HCT116 (cell line): Measurements from ENCODE around the gene LRRK1.

Experiments
- CTCF ChIP-seq, 3 experiments: fragments of 200-600 bp in 1 of 3; sonication (generic) in 1 of 3; IDR thresholded peaks in 2 of 3; conservative IDR thresholded peaks in 1 of 3; 2 replicates each; pipeline ENCODE4 v1.5.1; 2012 to 2017; ENCODE audit warnings: low read depth in 2 of 3, low read length in 2 of 3, antibody characterized with exemption in 1 of 3, borderline replicate concordance in 1 of 3, control low read depth in 1 of 3, mild to moderate bottlenecking in 1 of 3, mixed read lengths in 1 of 3, mixed run types in 1 of 3, moderate library complexity in 1 of 3; ENCODE audit not compliant: insufficient read depth in 1 of 3
- EZH2 ChIP-seq: fragments of 200-600 bp; sonication (generic); IDR thresholded peaks from 2 replicates; pipeline ENCODE4 v1.6.1; 2017; ENCODE audit warnings: antibody characterized with exemption, mixed run types
- MAX ChIP-seq: IDR thresholded peaks from 2 replicates; pipeline ENCODE4 v1.6.1; 2012
- POLR2A ChIP-seq: IDR thresholded peaks from 2 replicates; pipeline ENCODE4 v1.7.0; 2011; ENCODE audit warnings: borderline replicate concordance; ENCODE audit not compliant: insufficient read depth, insufficient read length; ENCODE audit errors: extremely low read depth
- POLR2AphosphoS5 ChIP-seq: IDR thresholded peaks from 2 replicates; pipeline ENCODE4 v1.6.1; 2011; ENCODE audit warnings: mild to moderate bottlenecking, low read depth, low read length, moderate library complexity
- SIN3A ChIP-seq: IDR thresholded peaks from 2 replicates; pipeline ENCODE4 v1.6.1; 2012; ENCODE audit warnings: low read depth
- TCF7L2 ChIP-seq: IDR thresholded peaks from 2 replicates; pipeline ENCODE4 v1.7.0; 2011; ENCODE audit warnings: borderline replicate concordance, inconsistent platforms; ENCODE audit not compliant: insufficient read depth, insufficient read length; ENCODE audit errors: extremely low read depth
- ZNF274 ChIP-seq: fragments of 200-500 bp; sonication (Bioruptor generic); IDR thresholded peaks from 2 replicates; pipeline ENCODE4 v1.6.1; 2014; ENCODE audit warnings: mild to moderate bottlenecking, low read depth, low read length, inconsistent platforms

DNA sequence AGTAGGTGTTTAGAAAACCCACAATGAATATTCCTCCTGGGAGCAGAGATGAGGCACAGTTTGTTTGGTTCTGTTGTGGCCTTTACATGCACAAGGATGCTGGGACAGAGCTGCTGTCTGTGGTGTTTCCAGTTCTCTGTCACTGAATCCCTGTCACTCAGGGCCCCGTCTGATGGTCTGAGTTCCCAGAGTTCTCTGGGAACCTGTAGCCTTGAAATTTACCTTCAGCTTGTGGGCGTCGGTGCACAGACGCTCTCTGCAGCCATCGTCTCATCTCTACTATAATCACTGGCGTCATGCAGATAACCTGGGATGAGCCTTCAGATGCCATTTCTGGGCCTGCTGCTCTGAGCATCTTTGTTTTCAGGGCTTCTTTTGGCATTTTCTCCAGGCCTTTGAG, 81.9 kb downstream of the LRRK1 start:
- no peak for TF ChIP-seq CTCF (IDR thresholded peaks at IDR 0.05 in 2 of 3, conservative IDR thresholded peaks at IDR 0.05 in 1 of 3; ENCODE audit: borderline replicate concordance in 1 of 3, insufficient read depth in 1 of 3, low read depth in 2 of 3, low read length in 2 of 3)
- no peak for TF ChIP-seq EZH2
- no peak for TF ChIP-seq SIN3A
- TF ChIP-seq TCF7L2: no peak
- TF ChIP-seq POLR2A: no peak
- TF ChIP-seq POLR2AphosphoS5: no peak
- no peak for TF ChIP-seq MAX
- no peak for TF ChIP-seq ZNF274
